ENCODE data around the gene CEP164.

CEP164 gene

DNA sequence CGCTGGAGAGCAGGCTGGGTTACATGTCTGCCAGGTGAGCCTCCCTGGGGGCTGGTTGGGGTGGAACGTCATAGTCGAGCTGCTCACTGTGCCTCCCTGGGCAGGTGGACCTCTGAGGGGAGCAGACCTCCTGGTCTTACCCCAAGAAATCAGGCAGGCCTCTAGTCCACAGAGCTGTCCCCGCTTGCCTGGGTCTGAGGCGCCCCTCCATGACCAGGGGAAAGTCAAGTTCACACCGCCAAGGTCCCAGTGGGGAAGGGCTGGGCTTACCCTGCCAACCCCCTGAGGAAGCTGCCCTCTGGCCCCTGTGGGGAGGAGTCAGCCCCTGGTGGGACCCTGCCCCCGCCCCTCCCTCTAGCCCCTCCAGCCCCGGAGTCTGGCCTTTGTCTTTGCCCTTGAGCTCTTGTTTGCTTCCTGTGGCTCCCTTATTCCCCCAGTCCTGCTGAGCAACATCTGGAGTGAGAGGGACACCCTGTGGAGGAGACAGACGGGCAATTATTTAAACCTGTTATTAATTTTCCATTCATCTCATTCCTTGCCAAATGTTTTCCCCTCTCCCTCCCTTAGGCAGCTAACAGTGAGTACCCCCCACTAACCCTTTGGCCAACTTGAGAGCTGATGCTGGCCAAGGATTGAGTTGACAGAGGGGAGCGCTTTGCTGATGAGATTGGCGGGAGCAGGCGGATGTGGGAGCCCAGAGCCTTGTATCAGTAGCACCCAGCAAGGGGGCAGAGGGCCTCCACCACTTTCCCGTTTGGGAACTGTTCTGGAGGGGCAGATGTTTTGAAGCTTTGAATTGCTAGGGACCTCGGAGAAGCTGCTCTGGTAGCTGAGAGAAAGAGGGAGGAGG, 83.4 kb downstream of the CEP164 start:
- H3K9me3 ChIP-seq (ENCODE audit: control insufficient read depth in 2 of 2, low read length in 2 of 2): peaks cover 0 to 1% of the 10 kb centered on the region in 2 donors
- H3K36me3 ChIP-seq (ENCODE audit: control insufficient read depth in 2 of 2, insufficient read depth in 2 of 2, low read length in 2 of 2): peaks cover 22 to 24% of the 10 kb centered on the region in 2 donors
- H3K4me1 ChIP-seq (ENCODE audit: control insufficient read depth, insufficient read depth, low read length): no peaks in the 10 kb centered on the region
- no peak overlapping the region for H3K27ac ChIP-seq (ENCODE audit: low read length)
- no peak overlapping the region for H3K4me3 ChIP-seq (ENCODE audit: low read length in 2 of 2)
- H3K9ac ChIP-seq (ENCODE audit: low read length in 2 of 2): no peak overlapping the region
- H3K27me3 ChIP-seq (ENCODE audit: control insufficient read depth in 1 of 2, insufficient read depth in 2 of 2, low read length in 2 of 2): no peaks in the 10 kb centered on the region

DNA sequence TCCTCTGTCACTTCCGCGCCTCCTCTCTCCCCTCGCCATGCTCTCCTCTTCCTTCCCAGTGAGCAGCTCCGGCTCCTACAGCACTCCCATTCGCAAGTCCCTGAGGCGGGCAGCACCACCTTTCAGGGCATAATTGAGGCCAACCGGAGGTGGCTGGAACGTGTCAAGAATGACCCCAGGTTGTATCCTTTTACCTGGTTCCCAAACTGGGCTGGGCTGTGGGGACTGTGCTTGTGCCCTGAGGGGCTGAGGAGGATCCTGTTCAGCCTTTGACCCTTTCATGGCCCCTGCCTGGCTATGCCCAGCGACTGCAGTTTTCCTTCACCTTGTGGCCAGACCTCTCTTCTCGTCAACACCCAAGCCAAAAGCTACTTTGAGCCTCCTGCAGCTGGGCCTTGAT, 84.1 kb downstream of the CEP164 start:
- Histone ChIP-seq H3K4me1 (ENCODE audit: control insufficient read depth, insufficient read depth, low read length) (no peaks in the 10 kb centered on the region), H3K27me3 (ENCODE audit: control insufficient read depth in 1 of 2, insufficient read depth in 2 of 2, low read length in 2 of 2) (peaks cover under 1 to 2% of the 10 kb centered on the region in 2 donors), H3K27ac (ENCODE audit: low read length) (no peak overlapping the region), H3K36me3 (ENCODE audit: control insufficient read depth in 2 of 2, insufficient read depth in 2 of 2, low read length in 2 of 2) (peaks cover 20 to 22% of the 10 kb centered on the region in 2 donors), H3K9ac (ENCODE audit: low read length in 2 of 2) (no peak overlapping the region), H3K4me3 (ENCODE audit: low read length in 2 of 2) (no peak overlapping the region), H3K9me3 (ENCODE audit: control insufficient read depth in 2 of 2, low read length in 2 of 2) (no peaks in the 10 kb centered on the region)

DNA sequence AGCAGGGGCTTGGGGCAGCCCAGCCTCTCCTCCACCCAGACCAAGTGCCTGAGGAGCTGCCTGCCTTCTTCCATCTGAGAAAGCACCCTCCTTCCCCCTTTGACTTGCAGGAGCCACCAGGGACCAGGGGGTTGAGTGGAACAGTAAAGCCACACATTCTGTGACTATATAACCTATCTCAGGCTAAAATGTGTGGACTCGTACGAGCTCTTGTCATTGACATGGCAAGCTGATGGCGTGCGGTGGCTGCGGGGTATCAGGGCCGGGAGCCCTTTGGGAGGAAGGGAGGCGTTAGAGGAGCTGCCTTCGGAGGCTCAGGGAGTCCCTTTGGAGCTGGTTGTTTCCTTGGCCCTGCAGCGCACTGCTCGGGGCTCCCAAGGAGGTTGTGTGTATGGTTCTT, 84.5 kb downstream of the CEP164 start:
- H3K4me3 ChIP-seq (ENCODE audit: low read length in 2 of 2): no peak overlapping the region
- H3K27me3 ChIP-seq (ENCODE audit: control insufficient read depth in 1 of 2, insufficient read depth in 2 of 2, low read length in 2 of 2): peaks cover 2 to 3% of the 10 kb centered on the region in 2 donors
- H3K9ac ChIP-seq (ENCODE audit: low read length in 2 of 2): no peak overlapping the region
- no peaks in the 10 kb centered on the region for H3K4me1 ChIP-seq (ENCODE audit: control insufficient read depth, insufficient read depth, low read length)
- H3K9me3 ChIP-seq (ENCODE audit: control insufficient read depth in 2 of 2, low read length in 2 of 2): no peaks in the 10 kb centered on the region
- no peak overlapping the region for H3K27ac ChIP-seq (ENCODE audit: low read length)
- peaks cover 20 to 22% of the 10 kb centered on the region in 2 donors for H3K36me3 ChIP-seq (ENCODE audit: control insufficient read depth in 2 of 2, insufficient read depth in 2 of 2, low read length in 2 of 2)

DNA sequence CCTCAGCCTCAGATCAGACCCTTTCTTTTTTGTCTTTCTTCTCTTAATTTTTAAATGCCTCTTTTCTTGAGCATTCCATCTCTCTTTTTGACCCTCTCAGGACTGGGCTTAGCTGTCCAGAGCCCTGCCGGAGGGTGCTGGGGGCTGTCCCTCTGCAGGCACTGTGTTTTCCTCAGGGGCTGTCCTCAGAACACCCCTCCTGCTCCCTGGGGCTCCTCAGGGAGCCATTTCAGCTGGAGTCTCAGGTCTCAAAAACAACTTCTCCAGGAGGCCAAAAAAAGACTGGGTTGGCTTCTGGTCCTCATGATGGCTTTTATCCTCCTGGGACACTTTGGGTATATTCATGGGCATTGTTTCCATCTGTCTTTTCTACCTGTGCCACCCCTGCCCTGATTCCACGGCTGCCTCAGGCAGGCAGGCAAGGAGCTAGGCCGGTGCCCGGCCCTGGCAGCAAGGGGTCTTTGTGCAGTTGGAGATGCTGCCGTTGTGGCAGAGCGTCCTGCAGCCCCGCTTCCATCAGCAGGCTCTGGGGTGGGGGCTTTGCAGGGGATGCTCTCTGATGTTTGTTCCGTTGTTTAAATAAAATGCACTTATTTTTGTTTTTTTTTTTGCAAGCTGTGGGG, 85.1 kb downstream of the CEP164 start:
- peaks cover 17 to 19% of the 10 kb centered on the region in 2 donors for H3K36me3 ChIP-seq (ENCODE audit: control insufficient read depth in 2 of 2, insufficient read depth in 2 of 2, low read length in 2 of 2)

DNA sequence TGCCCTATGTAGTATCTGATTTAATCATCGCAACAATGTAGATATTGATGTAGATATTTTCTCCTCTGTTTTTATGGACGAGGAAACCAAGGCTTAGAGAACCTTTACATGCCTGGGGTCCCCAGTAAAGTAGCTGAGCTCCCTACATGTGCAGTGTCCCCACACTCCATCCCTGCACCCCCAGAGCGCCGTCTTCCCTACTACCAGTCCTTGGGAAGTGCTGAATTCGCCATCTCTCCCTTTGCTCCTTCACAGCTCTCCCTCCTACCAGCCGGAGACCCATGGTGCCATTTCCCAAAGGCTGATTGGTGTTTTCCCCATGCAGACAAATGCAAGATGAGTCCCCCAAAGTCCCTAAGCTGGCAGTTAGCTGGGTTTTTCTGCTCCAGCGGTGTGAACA, 86.0 kb downstream of the CEP164 start:
- Histone ChIP-seq H3K4me1 (ENCODE audit: control insufficient read depth, insufficient read depth, low read length) (no peaks in the 10 kb centered on the region), H3K27me3 (ENCODE audit: control insufficient read depth in 1 of 2, insufficient read depth in 2 of 2, low read length in 2 of 2) (peaks cover 3 to 4% of the 10 kb centered on the region in 2 donors), H3K9me3 (ENCODE audit: control insufficient read depth in 2 of 2, low read length in 2 of 2) (no peaks in the 10 kb centered on the region), H3K4me3 (ENCODE audit: low read length in 2 of 2) (no peak overlapping the region), H3K9ac (ENCODE audit: low read length in 2 of 2) (no peak overlapping the region), H3K27ac (ENCODE audit: low read length) (no peak overlapping the region), H3K36me3 (ENCODE audit: control insufficient read depth in 2 of 2, insufficient read depth in 2 of 2, low read length in 2 of 2) (peaks cover 10 to 11% of the 10 kb centered on the region in 2 donors)

More for the DNA sequence above, 85.1 kb downstream of the CEP164 start:
- Histone ChIP-seq H3K27me3 (ENCODE audit: control insufficient read depth in 1 of 2, insufficient read depth in 2 of 2, low read length in 2 of 2) (peaks cover 2 to 3% of the 10 kb centered on the region in 2 donors), H3K4me1 (ENCODE audit: control insufficient read depth, insufficient read depth, low read length) (no peaks in the 10 kb centered on the region), H3K9ac (ENCODE audit: low read length in 2 of 2) (no peak overlapping the region), H3K27ac (ENCODE audit: low read length) (no peak overlapping the region), H3K4me3 (ENCODE audit: low read length in 2 of 2) (no peak overlapping the region), H3K9me3 (ENCODE audit: control insufficient read depth in 2 of 2, low read length in 2 of 2) (no peaks in the 10 kb centered on the region)

DNA sequence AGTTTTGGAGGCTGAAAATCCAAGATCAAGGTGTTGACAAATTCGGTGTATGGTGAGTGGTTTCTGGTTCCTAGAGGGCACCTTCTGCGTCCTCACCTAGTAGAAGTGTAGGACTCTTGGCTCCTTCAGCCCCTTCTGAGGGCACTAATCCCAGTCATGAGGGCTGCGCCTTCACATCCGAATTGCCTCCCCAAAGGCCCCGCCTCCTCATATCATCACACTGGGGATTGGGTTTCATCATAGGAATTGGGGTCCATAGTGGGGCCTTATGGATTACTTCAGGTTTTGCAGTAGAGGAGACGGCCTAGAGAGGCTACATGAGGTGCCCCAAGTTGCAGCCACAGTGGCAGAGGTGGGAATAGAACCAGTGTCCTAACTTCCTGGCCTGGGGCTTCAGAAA, 87.1 kb downstream of the CEP164 start:
- no peak overlapping the region for H3K27ac ChIP-seq (ENCODE audit: low read length)
- peaks cover 4 to 9% of the 10 kb centered on the region in 2 donors for H3K36me3 ChIP-seq (ENCODE audit: control insufficient read depth in 2 of 2, insufficient read depth in 2 of 2, low read length in 2 of 2)
- H3K9me3 ChIP-seq (ENCODE audit: control insufficient read depth in 2 of 2, low read length in 2 of 2): no peaks in the 10 kb centered on the region
- no peak overlapping the region for H3K4me3 ChIP-seq (ENCODE audit: low read length in 2 of 2)
- H3K9ac ChIP-seq (ENCODE audit: low read length in 2 of 2): no peak overlapping the region
- H3K4me1 ChIP-seq (ENCODE audit: control insufficient read depth, insufficient read depth, low read length): no peaks in the 10 kb centered on the region
- H3K27me3 ChIP-seq (ENCODE audit: control insufficient read depth in 1 of 2, insufficient read depth in 2 of 2, low read length in 2 of 2): peaks cover 3 to 4% of the 10 kb centered on the region in 2 donors

DNA sequence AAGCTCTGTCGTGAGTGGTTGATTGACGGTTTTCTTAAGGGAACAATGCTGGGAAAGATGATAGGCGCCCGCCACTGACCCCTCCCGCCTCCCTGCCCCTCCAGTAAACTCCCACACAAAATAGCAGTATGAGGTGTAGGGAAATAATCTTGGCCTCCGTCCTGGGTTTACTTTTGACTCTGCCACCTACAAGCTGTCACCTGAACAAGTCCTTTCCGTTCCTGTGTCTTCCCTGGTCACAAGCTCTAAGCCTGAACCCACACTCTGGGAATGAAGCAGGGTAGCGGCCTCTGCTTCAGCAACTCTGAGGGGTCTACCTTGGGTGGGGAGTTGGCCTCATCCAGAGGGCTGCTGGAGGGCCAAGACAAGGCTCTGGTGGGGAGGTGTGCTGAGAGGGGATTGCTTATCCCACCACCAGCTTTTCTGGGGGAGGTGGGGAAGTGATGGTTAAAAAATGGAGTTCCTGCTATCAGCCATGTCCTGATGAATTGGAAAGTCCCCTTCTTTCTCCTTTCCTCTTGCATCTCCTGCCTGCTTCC, 87.8 kb downstream of the CEP164 start:
- no peaks in the 10 kb centered on the region for H3K9me3 ChIP-seq (ENCODE audit: control insufficient read depth in 2 of 2, low read length in 2 of 2)
- peaks cover 3 to 4% of the 10 kb centered on the region in 2 donors for H3K27me3 ChIP-seq (ENCODE audit: control insufficient read depth in 1 of 2, insufficient read depth in 2 of 2, low read length in 2 of 2)
- no peak overlapping the region for H3K4me3 ChIP-seq (ENCODE audit: low read length in 2 of 2)
- peaks cover 0 to 6% of the 10 kb centered on the region in 2 donors for H3K36me3 ChIP-seq (ENCODE audit: control insufficient read depth in 2 of 2, insufficient read depth in 2 of 2, low read length in 2 of 2)
- no peak overlapping the region for H3K27ac ChIP-seq (ENCODE audit: low read length)
- no peak overlapping the region for H3K9ac ChIP-seq (ENCODE audit: low read length in 2 of 2)
- H3K4me1 ChIP-seq (ENCODE audit: control insufficient read depth, insufficient read depth, low read length): no peaks in the 10 kb centered on the region

DNA sequence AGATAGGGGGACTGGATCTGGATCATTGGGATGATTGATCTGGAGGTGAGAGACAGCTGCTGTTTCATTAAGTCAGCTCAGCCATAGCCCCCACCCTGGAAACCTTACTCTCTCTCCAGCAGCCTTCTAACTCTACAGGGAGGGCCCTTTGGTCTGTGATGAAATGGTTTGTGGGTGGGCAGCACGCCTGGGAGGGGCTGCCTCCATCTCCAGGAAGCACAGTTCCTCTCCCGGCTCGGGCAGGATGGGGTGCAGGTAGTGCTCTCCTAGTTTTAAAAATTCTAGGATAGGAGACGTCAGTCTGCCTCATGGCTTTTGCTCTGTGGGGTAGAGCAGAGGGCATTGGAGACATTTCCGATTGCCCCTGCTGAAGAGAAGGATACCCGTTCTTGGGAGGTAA, 89.7 kb downstream of the CEP164 start:
- Histone ChIP-seq H3K27ac (ENCODE audit: low read length) (no peak overlapping the region), H3K27me3 (ENCODE audit: control insufficient read depth in 1 of 2, insufficient read depth in 2 of 2, low read length in 2 of 2) (peaks cover 3 to 4% of the 10 kb centered on the region in 2 donors), H3K9me3 (ENCODE audit: control insufficient read depth in 2 of 2, low read length in 2 of 2) (no peaks in the 10 kb centered on the region), H3K9ac (ENCODE audit: low read length in 2 of 2) (no peak overlapping the region), H3K4me1 (ENCODE audit: control insufficient read depth, insufficient read depth, low read length) (no peaks in the 10 kb centered on the region), H3K4me3 (ENCODE audit: low read length in 2 of 2) (no peak overlapping the region), H3K36me3 (ENCODE audit: control insufficient read depth in 2 of 2, insufficient read depth in 2 of 2, low read length in 2 of 2) (peaks cover 0 to 2% of the 10 kb centered on the region in 2 donors)

DNA sequence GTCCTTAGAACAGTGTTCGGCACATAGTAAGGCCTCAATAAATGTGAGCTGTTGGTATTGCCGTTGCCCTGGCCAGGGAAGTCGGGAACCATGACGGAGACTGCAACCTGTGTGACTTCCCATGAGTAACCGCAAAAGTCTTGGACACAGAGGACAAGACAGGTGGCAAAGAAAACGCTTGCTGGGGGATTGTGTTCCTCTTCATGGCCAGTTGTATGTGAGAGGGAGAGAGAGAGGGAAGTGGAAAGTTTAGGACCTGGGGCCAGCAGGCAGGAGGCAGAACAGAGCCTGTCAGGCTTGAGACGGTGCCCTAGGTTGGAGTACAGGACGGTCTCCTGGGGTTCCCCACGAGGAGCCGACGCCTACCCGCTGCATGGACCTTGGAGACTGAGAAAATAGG, 90.2 kb downstream of the CEP164 start:
- Histone ChIP-seq H3K4me3 (ENCODE audit: low read length in 2 of 2) (no peak overlapping the region), H3K27ac (ENCODE audit: low read length) (no peak overlapping the region), H3K9ac (ENCODE audit: low read length in 2 of 2) (no peak overlapping the region), H3K27me3 (ENCODE audit: control insufficient read depth in 1 of 2, insufficient read depth in 2 of 2, low read length in 2 of 2) (peaks cover 3 to 4% of the 10 kb centered on the region in 2 donors), H3K9me3 (ENCODE audit: control insufficient read depth in 2 of 2, low read length in 2 of 2) (no peaks in the 10 kb centered on the region), H3K36me3 (ENCODE audit: control insufficient read depth in 2 of 2, insufficient read depth in 2 of 2, low read length in 2 of 2) (no peaks in the 10 kb centered on the region), H3K4me1 (ENCODE audit: control insufficient read depth, insufficient read depth, low read length) (no peaks in the 10 kb centered on the region)

DNA sequence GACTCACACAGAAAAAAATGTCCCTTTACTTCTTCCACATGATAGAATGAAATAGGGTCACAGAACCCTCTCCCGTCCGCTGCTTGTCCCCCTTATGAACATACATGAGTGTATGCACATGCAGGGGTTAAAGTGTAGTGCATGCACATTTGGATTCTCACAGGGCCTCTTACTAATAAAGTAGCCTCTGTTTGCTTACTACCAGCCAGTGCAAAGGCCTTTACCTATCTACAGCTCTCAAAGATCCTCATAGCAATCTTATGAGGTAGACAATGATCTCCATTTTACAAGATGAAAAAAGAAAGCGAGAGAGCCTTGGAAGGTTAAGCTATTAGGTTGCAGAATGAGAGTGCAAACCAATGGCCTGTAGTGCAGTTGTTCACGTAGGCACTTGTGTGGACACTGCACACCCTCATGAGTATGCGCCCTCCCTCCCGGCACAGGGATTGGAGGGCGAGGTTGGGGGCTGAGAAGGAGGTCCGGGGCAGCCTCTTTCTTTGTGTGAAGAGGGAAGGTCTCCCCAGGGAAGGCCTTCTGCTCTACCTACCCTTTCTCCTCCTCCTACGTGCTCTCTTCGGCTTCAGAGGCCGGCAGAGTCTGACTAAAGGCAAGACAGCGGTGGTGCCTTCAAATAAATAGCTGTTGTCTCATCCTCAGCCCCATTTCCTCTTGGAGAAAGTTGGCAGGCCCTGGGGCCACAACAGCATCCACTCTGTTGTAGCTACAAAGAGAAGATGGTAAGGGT, 91.3 kb downstream of the CEP164 start:
- H3K4me1 ChIP-seq (ENCODE audit: control insufficient read depth, insufficient read depth, low read length): no peaks in the 10 kb centered on the region
- no peaks in the 10 kb centered on the region for H3K36me3 ChIP-seq (ENCODE audit: control insufficient read depth in 2 of 2, insufficient read depth in 2 of 2, low read length in 2 of 2)
- H3K9me3 ChIP-seq (ENCODE audit: control insufficient read depth in 2 of 2, low read length in 2 of 2): no peaks in the 10 kb centered on the region
- H3K9ac ChIP-seq (ENCODE audit: low read length in 2 of 2): no peak overlapping the region
- peaks cover 3 to 4% of the 10 kb centered on the region in 2 donors for H3K27me3 ChIP-seq (ENCODE audit: control insufficient read depth in 1 of 2, insufficient read depth in 2 of 2, low read length in 2 of 2)
- H3K4me3 ChIP-seq (ENCODE audit: low read length in 2 of 2): no peak overlapping the region
- H3K27ac ChIP-seq (ENCODE audit: low read length): no peak overlapping the region
